ENCODE measurements around the gene VPS52.
"Not testable (repeated sequence)": the region's sequence is repeated elsewhere in the genome, so short reads cannot be mapped to it uniquely, and the experiment has no call there.

VPS52 gene

GRCh38 chr6:33273924-33274902, 2.5 kb upstream of the VPS52 start:
- DNase-seq (ENCODE audit: low read depth): no peak
- TF ChIP-seq CTCF (IDR thresholded peaks at IDR 0.05; ENCODE audit: insufficient read depth, low read depth, low read length, missing control alignments): no peak
- peak overlapping the region; percentile 100 for H3K4me3 ChIP-seq (ENCODE audit: low read length)

GRCh38 chr6:33273129-33273923, 1.6 kb upstream of the VPS52 start:
- H3K4me3 ChIP-seq (ENCODE audit: low read length): peak overlapping the region; percentile 100
- DNase-seq (ENCODE audit: low read depth): no peak
- no peak for TF ChIP-seq CTCF (IDR thresholded peaks at IDR 0.05; ENCODE audit: insufficient read depth, low read depth, low read length, missing control alignments)

GRCh38 chr6:33272275-33273128, 826 bp upstream of the VPS52 start:
- no peak for TF ChIP-seq CTCF (IDR thresholded peaks at IDR 0.05; ENCODE audit: insufficient read depth, low read depth, low read length, missing control alignments)
- peak overlapping the region; percentile 100 for H3K4me3 ChIP-seq (ENCODE audit: low read length)
- DNase-seq (ENCODE audit: low read depth): no peak

- TF ChIP-seq CTCF (IDR thresholded peaks at IDR 0.05; ENCODE audit: insufficient read depth, low read depth, low read length, missing control alignments): no peak
- DNase-seq (ENCODE audit: low read depth): no peak
- peak overlapping the region; percentile 100 for H3K4me3 ChIP-seq (ENCODE audit: low read length)
These were observed 584 bp downstream of the VPS52 start for GRCh38 chr6:33271117-33271467.

GRCh38 chr6:33264015-33264414, 7.7 kb downstream of the VPS52 start:
- no peak for TF ChIP-seq CTCF (IDR thresholded peaks at IDR 0.05; ENCODE audit: insufficient read depth, low read depth, low read length, missing control alignments)
- no peak overlapping the region for H3K4me3 ChIP-seq (ENCODE audit: low read length)
- DNase-seq (ENCODE audit: low read depth): no peak

- not testable (repeated sequence) for H3K4me3 ChIP-seq (ENCODE audit: low read length); DNase-seq (ENCODE audit: low read depth)
These were observed 9.2 kb downstream of the VPS52 start for GRCh38 chr6:33262490-33262889.

Data from epithelial cell of esophagus (primary cell).